Prostate gland (tissue), 2 donors: ENCODE results near the gene CD58. TPM values are rescaled to one million over a fixed set of nuclear protein-coding genes. Genes with fewer than 3 reads are reported as not detected.

ENCODE experiments used
- DNase-seq: peaks from one replicate; pipeline ENCODE4 v3.0.0-alpha.2; 2019; ENCODE audit warnings: low spot score
- H3K27ac ChIP-seq, 2 donors: fragments of 200-600 bp; sonication (generic); 2 replicates each; pipeline ENCODE4 v1.5.1; 2017 to 2019
- H3K27me3 ChIP-seq: fragments of 200-600 bp; sonication (generic); replicated peaks from 2 replicates; pipeline ENCODE4 v1.5.1; 2019; ENCODE audit not compliant: insufficient read depth
- H3K36me3 ChIP-seq, 2 donors: fragments of 200-600 bp; sonication (generic); 1 replicate in 1 of 2; 2 replicates in 1 of 2; pipeline versions ENCODE4 v1.5.1 to v1.8.1; 2017 to 2019
- H3K4me1 ChIP-seq: fragments of 200-600 bp; sonication (generic); replicated peaks from 2 replicates; pipeline ENCODE4 v1.5.1; 2019
- H3K4me3 ChIP-seq, 2 donors: fragments of 200-600 bp; sonication (generic); 2 replicates each; pipeline ENCODE4 v1.5.1; 2017 to 2019
- H3K9me3 ChIP-seq: fragments of 200-600 bp; sonication (generic); 2 replicates; pipeline ENCODE4 v1.5.1; 2017
- POLR2A ChIP-seq: fragments of 450-650 bp; IDR thresholded peaks from one replicate; pipeline ENCODE4 v1.6.1; 2016; ENCODE audit warnings: antibody characterized with exemption, mild to moderate bottlenecking
- POLR2AphosphoS5 ChIP-seq: sonication (generic); formaldehyde crosslinking; IDR thresholded peaks from one replicate; pipeline ENCODE4 v1.6.1; 2017; ENCODE audit warnings: antibody characterized with exemption
- WGBS: methylation state at CpG from one replicate; pipeline ENCODE4 v1.1.5; 2018; 5-methylcytosine and 5-hydroxymethylcytosine counted together
- intact Hi-C: fragments of 100-400 bp; cut with DNase I; formaldehyde crosslinking; loops from one replicate; pipeline ENCODE4 v1.14.2; 2022
- total RNA-seq, 2 donors: library from RNA; depleted of rRNA; stranded (reverse); fragments of >200 nt; gene quantifications; one replicate each; pipeline ENCODE4 v1.1.0, GENCODE V29; 2016
- TF ChIP-seq, protein P1 (sequence below), 4 experiments: fragments of 200-600 bp in 2 of 4; fragments of 450-650 bp in 2 of 4; sonication (generic) in 2 of 4; IDR thresholded peaks; 1 replicate in 3 of 4; 2 replicates in 1 of 4; pipeline ENCODE4 v1.5.1; 2016 to 2019; ENCODE audit warnings: antibody characterized with exemption in 4 of 4, mild to moderate bottlenecking in 2 of 4, moderate library complexity in 2 of 4

CD58 gene
- total RNA-seq, 2 donors from 2014 or later: 10.4 to 13.7 TPM

GRCh38 chr1:116540088-116540487, 30.7 kb downstream of the CD58 start:
- Histone ChIP-seq H3K4me1 (no peaks in the 10 kb centered on the region), H3K4me3 (no peak overlapping the region), H3K36me3 (no peaks in the 10 kb centered on the region), H3K27ac (no peak overlapping the region), H3K27me3 (no peaks in the 10 kb centered on the region), H3K9me3 (no peaks in the 10 kb centered on the region)
- no peak for DNase-seq
- TF ChIP-seq POLR2AphosphoS5 (no peak), POLR2A (no peak)
- TF ChIP-seq, protein P1, sequence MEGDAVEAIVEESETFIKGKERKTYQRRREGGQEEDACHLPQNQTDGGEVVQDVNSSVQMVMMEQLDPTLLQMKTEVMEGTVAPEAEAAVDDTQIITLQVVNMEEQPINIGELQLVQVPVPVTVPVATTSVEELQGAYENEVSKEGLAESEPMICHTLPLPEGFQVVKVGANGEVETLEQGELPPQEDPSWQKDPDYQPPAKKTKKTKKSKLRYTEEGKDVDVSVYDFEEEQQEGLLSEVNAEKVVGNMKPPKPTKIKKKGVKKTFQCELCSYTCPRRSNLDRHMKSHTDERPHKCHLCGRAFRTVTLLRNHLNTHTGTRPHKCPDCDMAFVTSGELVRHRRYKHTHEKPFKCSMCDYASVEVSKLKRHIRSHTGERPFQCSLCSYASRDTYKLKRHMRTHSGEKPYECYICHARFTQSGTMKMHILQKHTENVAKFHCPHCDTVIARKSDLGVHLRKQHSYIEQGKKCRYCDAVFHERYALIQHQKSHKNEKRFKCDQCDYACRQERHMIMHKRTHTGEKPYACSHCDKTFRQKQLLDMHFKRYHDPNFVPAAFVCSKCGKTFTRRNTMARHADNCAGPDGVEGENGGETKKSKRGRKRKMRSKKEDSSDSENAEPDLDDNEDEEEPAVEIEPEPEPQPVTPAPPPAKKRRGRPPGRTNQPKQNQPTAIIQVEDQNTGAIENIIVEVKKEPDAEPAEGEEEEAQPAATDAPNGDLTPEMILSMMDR (IDR thresholded peaks at IDR 0.05): no peak
- intact Hi-C loops: no loop called here

- H3K27me3 ChIP-seq: no peaks in the 10 kb centered on the region
- no peaks in the 10 kb centered on the region for H3K9me3 ChIP-seq
- no peak for TF ChIP-seq POLR2AphosphoS5
- no peak for TF ChIP-seq POLR2A
- TF ChIP-seq, protein P1 (IDR thresholded peaks at IDR 0.05): no peak
- no peaks in the 10 kb centered on the region for H3K4me1 ChIP-seq
- no peak overlapping the region for H3K27ac ChIP-seq
- H3K36me3 ChIP-seq: no peaks in the 10 kb centered on the region
- WGBS: 100% methylated on average over 1 of the region's 1 CpG
- intact Hi-C loops: no loop called here
- no peak for DNase-seq
- no peak overlapping the region for H3K4me3 ChIP-seq
Observed at GRCh38 chr1:116538544-116538943, 32.3 kb downstream of the CD58 start.

- H3K27ac ChIP-seq: no peak overlapping the region
- intact Hi-C loops: no loop called here
Observed at GRCh38 chr1:116537898-116538297, 32.9 kb downstream of the CD58 start.

GRCh38 chr1:116537040-116537831, 33.6 kb downstream of the CD58 start:
- TF ChIP-seq, protein P1 (IDR thresholded peaks at IDR 0.05): no peak
- no peak for TF ChIP-seq POLR2AphosphoS5
- TF ChIP-seq POLR2A: no peak
- Histone ChIP-seq H3K27me3 (no peaks in the 10 kb centered on the region), H3K36me3 (no peaks in the 10 kb centered on the region), H3K9me3 (no peaks in the 10 kb centered on the region), H3K4me1 (no peaks in the 10 kb centered on the region), H3K27ac (no peak overlapping the region), H3K4me3 (no peak overlapping the region)
- 85% methylated on average over 3 of the region's 3 CpGs for WGBS
- no peak for DNase-seq
- intact Hi-C loops: no loop called here

More at GRCh38 chr1:116537898-116538297, 32.9 kb downstream of the CD58 start:
- TF ChIP-seq POLR2AphosphoS5 (no peak), POLR2A (no peak)
- TF ChIP-seq, protein P1 (IDR thresholded peaks at IDR 0.05): no peak
- H3K27me3 ChIP-seq: no peaks in the 10 kb centered on the region
- no peak for DNase-seq
- no peaks in the 10 kb centered on the region for H3K9me3 ChIP-seq
- WGBS: 87% methylated on average over 1 of the region's 1 CpG
- H3K36me3 ChIP-seq: no peaks in the 10 kb centered on the region
- H3K4me1 ChIP-seq: no peaks in the 10 kb centered on the region
- no peak overlapping the region for H3K4me3 ChIP-seq
